HepG2 (cell line): ENCODE measurements around the gene PEX5L. TPM values are rescaled to one million over a fixed set of nuclear protein-coding genes. Genes with fewer than 3 reads are reported as not detected.

Experiments
- ATAC-seq: fragments of 200-7000 bp; cut with Tn5 transposase; 3 replicates; pipeline ENCODE4 v1.9.1; 2020; ENCODE audit warnings: mild to moderate bottlenecking, moderate library complexity
- BruUV-seq: library from RNA; stranded (reverse); fragments of 400-500 nt; replicated peaks from 2 replicates; lab custom pipeline; 2021; lab: Mats Ljungman, UMichigan
- CTCF ChIA-PET: fragments of 300-600 bp; formaldehyde crosslinking; extraction: SDS; loops from one replicate; lab custom pipeline; 2021; ENCODE audit warnings: low total read pairs, inconsistent platforms, low intra/inter-chr PET ratio; lab: Yijun Ruan, JAX
- POLR2A ChIA-PET: fragments of 350-600 bp; sonication (Branson Sonifier 250); formaldehyde crosslinking; loops from one replicate; lab custom pipeline; 2020; ENCODE audit warnings: antibody characterized with exemption, inconsistent platforms; lab: Yijun Ruan, JAX
- DNase-seq: peaks from one replicate; pipeline ENCODE4 v3.0.0-alpha.2; 2015; ENCODE audit warnings: low spot score
- FAIRE-seq: peaks from 3 replicates; lab custom pipeline; 2011; peaks lifted over from hg19 to GRCh38; lab: Jason Lieb, UNC
- H2AFZ ChIP-seq: one replicate; pipeline ENCODE4 v1.6.1; 2011; ENCODE audit warnings: low read length, inconsistent platforms
- H3K27ac ChIP-seq: fragments of 300-600 bp; 3 replicates; pipeline ENCODE4 v1.8.0; 2011; ENCODE audit warnings: mixed run types, mild to moderate bottlenecking, mixed read lengths, low read length, inconsistent platforms; ENCODE audit not compliant: insufficient read depth; ENCODE audit errors: extremely low read length
- H3K27me3 ChIP-seq, 2 experiments: fragments of 200-600 bp in 1 of 2; 2 replicates in 1 of 2; 3 replicates in 1 of 2; pipeline versions ENCODE4 v1.6.0 to v1.8.0; 2011; ENCODE audit warnings: low read length in 2 of 2, mild to moderate bottlenecking in 2 of 2, moderate library complexity in 2 of 2, inconsistent platforms in 1 of 2; ENCODE audit not compliant: insufficient read depth in 2 of 2, control insufficient read depth in 1 of 2
- H3K36me3 ChIP-seq, 2 experiments: fragments of 200-600 bp in 1 of 2; replicated peaks in 1 of 2; 2 replicates in 1 of 2; 3 replicates in 1 of 2; pipeline versions ENCODE4 v1.5.1 to v1.8.0; 2011; ENCODE audit warnings: low read length in 2 of 2, inconsistent platforms in 1 of 2; ENCODE audit not compliant: insufficient read depth in 2 of 2, control insufficient read depth in 1 of 2
- H3K4me1 ChIP-seq: 2 replicates; pipeline ENCODE4 v1.5.1; 2012; ENCODE audit warnings: low read length, inconsistent platforms; ENCODE audit not compliant: insufficient read depth
- H3K4me2 ChIP-seq: 2 replicates; pipeline ENCODE4 v1.6.0; 2011; ENCODE audit warnings: low read depth, low read length, inconsistent platforms
- H3K4me3 ChIP-seq, 3 experiments: fragments of 200-600 bp in 1 of 3; sonication (generic), shearing (Covaris generic) in 1 of 3; replicated peaks in 1 of 3; 2 replicates each; pipeline ENCODE4 v1.5.1; 2011 to 2016; ENCODE audit warnings: low read length in 3 of 3, inconsistent platforms in 2 of 3, low read depth in 2 of 3, mild to moderate bottlenecking in 2 of 3, control low read depth in 1 of 3, mixed read lengths in 1 of 3; ENCODE audit not compliant: insufficient read depth in 1 of 3
- H3K79me2 ChIP-seq: one replicate; pipeline ENCODE4 v1.6.1; 2011; ENCODE audit warnings: low read length, inconsistent platforms; ENCODE audit not compliant: insufficient read depth
- H3K9ac ChIP-seq: 2 replicates; pipeline ENCODE4 v1.6.0; 2011; ENCODE audit warnings: mild to moderate bottlenecking, low read depth, low read length, inconsistent platforms; ENCODE audit not compliant: insufficient read depth
- H3K9me3 ChIP-seq: 2 replicates; pipeline ENCODE4 v1.5.1; 2012; ENCODE audit warnings: mild to moderate bottlenecking, low read length
- H4K20me1 ChIP-seq: 2 replicates; pipeline ENCODE4 v1.6.0; 2011; ENCODE audit warnings: inconsistent platforms, mild to moderate bottlenecking, low read length, moderate library complexity; ENCODE audit not compliant: insufficient read depth
- ATM ChIP-seq: fragments of 450-650 bp; IDR thresholded peaks from 2 replicates; pipeline ENCODE4 v1.7.1; 2017; ENCODE audit warnings: mild to moderate bottlenecking, borderline replicate concordance
- KDM5A ChIP-seq: fragments of 200-600 bp; sonication (generic); IDR thresholded peaks from 2 replicates; pipeline ENCODE4 v1.7.0; 2018; ENCODE audit warnings: antibody characterized with exemption, mild to moderate bottlenecking, low read length, borderline replicate concordance
- SMARCC2 ChIP-seq: fragments of 450-650 bp; IDR thresholded peaks from 2 replicates; pipeline ENCODE4 v1.6.1; 2017; ENCODE audit warnings: antibody characterized with exemption, mild to moderate bottlenecking
- ZNF362 ChIP-seq: sonication (generic); formaldehyde crosslinking; IDR thresholded peaks from 2 replicates; pipeline ENCODE4 v1.4.0; 2020; ENCODE audit warnings: missing genetic modification reagents, mild to moderate bottlenecking, borderline replicate concordance
- ZNF451 ChIP-seq: sonication (generic); formaldehyde crosslinking; IDR thresholded peaks from 2 replicates; pipeline ENCODE4 v1.5.0; 2020; ENCODE audit warnings: mild to moderate bottlenecking, missing genetic modification reagents
- WGBS: methylation state at CpG from one replicate; pipeline ENCODE4 v1.1.6; 2017; ENCODE audit warnings: low lambda C conversion rate; 5-methylcytosine and 5-hydroxymethylcytosine counted together
- in situ Hi-C: cut with HindIII; loops from 2 replicates; pipeline ENCODE4 v1.10.0; 2017; ENCODE audit warnings: low pct_unique_long_range_greater_than_20kb; ENCODE audit not compliant: extremely low pct_ligation_motif_present
- intact Hi-C: fragments of 100-400 bp; cut with micrococcal nuclease; formaldehyde crosslinking; loops from one replicate; pipeline ENCODE4 v1.10.0; 2022; ENCODE audit not compliant: unreplicated experiment
- polyA plus RNA-seq, 8 experiments: library from polyadenylated mRNA; depleted of rRNA in 3 of 8; stranded (reverse) in 7 of 8; unstranded in 1 of 8; fragments of >200 nt; fragmentation: Illumina TruSeq in 4 of 8; extraction: Trizol in 4 of 8; gene quantifications; 2 replicates each; pipeline versions ENCODE4 v1.2.1 to v1.2.3, GENCODE V29; 2011 to 2016; ENCODE audit warnings: low read depth in 4 of 8, missing spikeins in 1 of 8, mixed read lengths in 1 of 8; ENCODE audit not compliant: insufficient read depth in 1 of 8
- total RNA-seq, 5 experiments: library from RNA; depleted of rRNA; stranded (reverse); fragments of >200 nt; fragmentation: Illumina TruSeq; extraction: Trizol; gene quantifications; 2 replicates each; pipeline ENCODE4 v1.2.3, GENCODE V29; 2016; ENCODE audit warnings: low read depth in 1 of 5

Gene PEX5L
- total and polyA plus RNA-seq, 2 of the 13 experiments (the other 11 are each of a cell fraction or from before 2014, with no cell fraction given), result not detected

- CTCF ChIA-PET, result no interaction called here
- POLR2A ChIA-PET, result no interaction called here
- ATAC-seq (no peak; the same call in 2 of the 3 replicates), FAIRE-seq (no peak), DNase-seq (no peak)
- BruUV-seq, result no TSS peak
- no peak overlapping the region for H3K9ac ChIP-seq
- no peaks in the 10 kb centered on the region for H3K4me1 ChIP-seq
- H3K9me3 ChIP-seq, result no peaks in the 10 kb centered on the region
- intact Hi-C loops (no loop called here), in situ Hi-C loops (no loop called here)
- no peak overlapping the region for H2AFZ ChIP-seq
- no peaks in the 10 kb centered on the region for H3K36me3 ChIP-seq
- no peak overlapping the region for H3K4me3 ChIP-seq
- WGBS, result 22% methylated on average over 14 of the region's 16 CpGs
- TF ChIP-seq ZNF451, result no peak
- H3K27me3 ChIP-seq, result peaks cover 0 to 11% of the 10 kb centered on the region in 2 experiments; a peak in 2 of 5 replicates
- no peak overlapping the region for H3K4me2 ChIP-seq
- H4K20me1 ChIP-seq, result no peaks in the 10 kb centered on the region
- H3K27ac ChIP-seq, result no peak overlapping the region
- H3K79me2 ChIP-seq, result no peaks in the 10 kb centered on the region
Measured at GRCh38 chr3:180036092-180036670, 556 bp downstream of the PEX5L start.

DNA sequence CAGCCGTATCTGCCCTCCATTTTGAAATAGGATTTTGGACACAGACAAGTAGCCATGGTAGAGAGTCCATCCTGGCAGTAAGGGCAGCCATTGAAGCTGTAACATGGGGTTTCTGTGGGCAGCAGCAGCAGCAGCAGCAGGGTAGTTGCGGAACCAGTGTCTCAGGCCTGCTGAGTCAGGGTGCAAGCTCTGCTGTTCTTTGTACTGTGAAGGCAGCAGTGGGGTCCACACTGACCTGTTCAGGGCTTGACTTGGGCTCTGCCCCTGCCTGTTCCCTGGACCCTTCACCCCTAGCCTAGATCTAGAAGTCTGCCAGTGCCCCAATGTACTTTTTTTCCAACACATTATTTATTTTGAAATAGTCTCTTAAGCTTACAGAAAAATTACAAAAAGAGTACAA lies 9.7 kb downstream of the PEX5L start:
- intact Hi-C loops (no loop called here), in situ Hi-C loops (no loop called here)
- no peak for TF ChIP-seq SMARCC2
- no peak for TF ChIP-seq ZNF362 (CRISPR knock-in tag)
- TF ChIP-seq ATM, result no peak
- no peak for TF ChIP-seq KDM5A
- H3K4me2 ChIP-seq, result no peak overlapping the region
- BruUV-seq, result no TSS peak
- no peak overlapping the region for H2AFZ ChIP-seq
- no peaks in the 10 kb centered on the region for H3K4me1 ChIP-seq
- no peaks in the 10 kb centered on the region for H3K27me3 ChIP-seq
- ATAC-seq, result no peak
- no peak overlapping the region for H3K4me3 ChIP-seq
- H3K36me3 ChIP-seq, result no peaks in the 10 kb centered on the region
- no peak for FAIRE-seq
- H4K20me1 ChIP-seq, result no peaks in the 10 kb centered on the region
- ChIA-PET CTCF (no interaction called here), POLR2A (no interaction called here)
- no peaks in the 10 kb centered on the region for H3K79me2 ChIP-seq
- H3K9me3 ChIP-seq, result no peaks in the 10 kb centered on the region
- no peak overlapping the region for H3K9ac ChIP-seq
- no peak for DNase-seq
- H3K27ac ChIP-seq, result no peak overlapping the region
- WGBS, result 26% methylated on average over 2 of the region's 2 CpGs
